ENCODE measurements around the gene LMTK2. TPM values are rescaled to one million over a fixed set of nuclear protein-coding genes. Genes with fewer than 3 reads are reported as not detected.

Gene LMTK2
- total RNA-seq, 2 experiments from 2014 or later, result 10.0 to 17.5 TPM

GRCh38 chr7:98213296-98213887 is 106.7 kb downstream of the LMTK2 start:
- H3K9me3 ChIP-seq (ENCODE audit: low read length), result no peaks in the 10 kb centered on the region
- H3K36me3 ChIP-seq (ENCODE audit: insufficient read depth, low read length), result no peaks in the 10 kb centered on the region
- intact Hi-C loops (cut with micrococcal nuclease; ENCODE audit: unreplicated experiment), result no loop called here
- no peak for TF ChIP-seq CTCF (conservative IDR thresholded peaks at IDR 0.05; ENCODE audit: low read length)
- no peak for TF ChIP-seq EZH2phosphoT487 (IDR thresholded peaks at IDR 0.05; ENCODE audit: borderline replicate concordance, low read depth, low read length)
- BruUV-seq (replicated peaks), result no TSS peak
- H3K4me1 ChIP-seq (ENCODE audit: insufficient read depth, low read length, poor library complexity, severe bottlenecking), result peaks cover 12% of the 10 kb centered on the region
- no peak overlapping the region for H3K4me3 ChIP-seq (ENCODE audit: low read depth, low read length, poor library complexity, severe bottlenecking)
- H3K4me2 ChIP-seq (ENCODE audit: low read length), result no peak overlapping the region
- no peak for DNase-seq (ENCODE audit: low spot score)
- no peaks in the 10 kb centered on the region for H3K9me2 ChIP-seq (ENCODE audit: insufficient read depth, low read length)
- H2AFZ ChIP-seq (ENCODE audit: low read length), result no peak overlapping the region
- ChIA-PET CTCF (ENCODE audit: unreplicated experiment) (no interaction called here), POLR2A (no interaction called here)
- H3K27ac ChIP-seq (ENCODE audit: low read depth, low read length, poor library complexity, severe bottlenecking), result no peak overlapping the region
- no peaks in the 10 kb centered on the region for H4K20me1 ChIP-seq (ENCODE audit: insufficient read depth, low read length)
- H3K79me2 ChIP-seq (ENCODE audit: insufficient read depth, low read depth, low read length), result no peaks in the 10 kb centered on the region

- no peaks in the 10 kb centered on the region for H3K9me3 ChIP-seq (ENCODE audit: low read length)
- no peak overlapping the region for H2AFZ ChIP-seq (ENCODE audit: low read length)
- H3K4me2 ChIP-seq (ENCODE audit: low read length), result no peak overlapping the region
- intact Hi-C loops (cut with micrococcal nuclease; ENCODE audit: unreplicated experiment), result no loop called here
- H3K4me1 ChIP-seq (ENCODE audit: insufficient read depth, low read length, poor library complexity, severe bottlenecking), result peaks cover 20% of the 10 kb centered on the region
- TF ChIP-seq CTCF (conservative IDR thresholded peaks at IDR 0.05; ENCODE audit: low read length), result no peak
- TF ChIP-seq EZH2phosphoT487 (IDR thresholded peaks at IDR 0.05; ENCODE audit: borderline replicate concordance, low read depth, low read length), result no peak
- no peak overlapping the region for H3K27ac ChIP-seq (ENCODE audit: low read depth, low read length, poor library complexity, severe bottlenecking)
- no peaks in the 10 kb centered on the region for H4K20me1 ChIP-seq (ENCODE audit: insufficient read depth, low read length)
- no TSS peak for BruUV-seq (replicated peaks)
- no peak overlapping the region for H3K4me3 ChIP-seq (ENCODE audit: low read depth, low read length, poor library complexity, severe bottlenecking)
- ChIA-PET CTCF (ENCODE audit: unreplicated experiment) (no interaction called here), POLR2A (no interaction called here)
- H3K79me2 ChIP-seq (ENCODE audit: insufficient read depth, low read depth, low read length), result no peaks in the 10 kb centered on the region
- DNase-seq (ENCODE audit: low spot score), result no peak
- no peaks in the 10 kb centered on the region for H3K36me3 ChIP-seq (ENCODE audit: insufficient read depth, low read length)
- no peaks in the 10 kb centered on the region for H3K9me2 ChIP-seq (ENCODE audit: insufficient read depth, low read length)
Observed at GRCh38 chr7:98213888-98214810, 107.5 kb downstream of the LMTK2 start.

GRCh38 chr7:98214811-98215321 is 108.2 kb downstream of the LMTK2 start:
- Histone ChIP-seq H3K4me1 (ENCODE audit: insufficient read depth, low read length, poor library complexity, severe bottlenecking) (peaks cover 27% of the 10 kb centered on the region), H3K4me2 (ENCODE audit: low read length) (no peak overlapping the region), H2AFZ (ENCODE audit: low read length) (no peak overlapping the region), H3K9me2 (ENCODE audit: insufficient read depth, low read length) (no peaks in the 10 kb centered on the region), H3K36me3 (ENCODE audit: insufficient read depth, low read length) (no peaks in the 10 kb centered on the region), H3K27ac (ENCODE audit: low read depth, low read length, poor library complexity, severe bottlenecking) (no peak overlapping the region), H4K20me1 (ENCODE audit: insufficient read depth, low read length) (no peaks in the 10 kb centered on the region), H3K79me2 (ENCODE audit: insufficient read depth, low read depth, low read length) (no peaks in the 10 kb centered on the region), H3K4me3 (ENCODE audit: low read depth, low read length, poor library complexity, severe bottlenecking) (no peak overlapping the region), H3K9me3 (ENCODE audit: low read length) (no peaks in the 10 kb centered on the region)
- CTCF ChIA-PET (ENCODE audit: unreplicated experiment), result no interaction called here
- intact Hi-C loops (cut with micrococcal nuclease; ENCODE audit: unreplicated experiment), result no loop called here
- BruUV-seq (replicated peaks), result no TSS peak
- TF ChIP-seq EZH2phosphoT487 (IDR thresholded peaks at IDR 0.05; ENCODE audit: borderline replicate concordance, low read depth, low read length) (no peak), CTCF (conservative IDR thresholded peaks at IDR 0.05; ENCODE audit: low read length) (no peak)
- DNase-seq (ENCODE audit: low spot score), result no peak
- POLR2A ChIA-PET, result no interaction called here

Measured in OCI-LY7 (cell line).